NCI-H2107 treated with DMSO at 0.1 percent for 48 hours (cell line): ENCODE data around the gene OR2V2.

Source experiments
- DNase-seq: peaks from one replicate; lab custom pipeline; 2025; ENCODE audit not compliant: unreplicated experiment; lab: John Stamatoyannopoulos, UW

Gene OR2V2

DNA sequence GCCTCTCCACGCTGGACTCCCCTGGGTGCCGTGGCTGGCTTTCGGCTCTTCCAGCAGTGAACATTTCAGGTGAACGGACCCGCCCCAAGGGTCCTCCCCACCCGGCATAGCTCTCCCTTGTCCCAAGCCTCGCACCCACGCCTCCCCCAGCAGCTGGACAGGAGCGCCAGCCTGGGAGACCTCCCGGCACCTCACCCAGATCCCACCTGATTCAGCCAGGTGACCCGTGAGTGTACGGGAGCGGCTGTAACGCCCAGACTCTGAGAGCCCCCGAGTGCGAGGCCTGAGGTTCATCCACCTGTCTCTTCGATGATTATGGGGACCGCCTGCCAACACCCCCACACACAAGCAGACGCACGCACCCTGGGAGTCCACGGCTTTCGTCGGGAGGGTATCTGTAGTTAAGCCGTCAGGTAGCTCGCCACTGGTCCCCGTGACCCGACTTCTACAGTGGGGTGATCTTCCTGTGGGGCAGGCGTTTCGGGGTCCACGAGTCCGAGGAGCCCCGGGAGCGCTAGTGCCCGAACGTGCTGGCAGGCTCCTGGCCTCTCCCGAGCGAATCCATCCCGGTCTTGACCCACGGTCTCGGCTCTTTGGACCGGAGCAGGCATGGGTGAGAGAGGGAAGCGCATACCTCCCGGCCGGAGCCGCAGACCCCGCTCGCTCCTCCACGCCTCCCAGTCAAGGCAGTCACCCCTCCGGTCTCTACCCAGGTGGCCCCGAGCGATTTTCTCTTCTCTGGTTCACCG, 42.8 kb downstream of the OR2V2 start:
- no peak for DNase-seq

DNA sequence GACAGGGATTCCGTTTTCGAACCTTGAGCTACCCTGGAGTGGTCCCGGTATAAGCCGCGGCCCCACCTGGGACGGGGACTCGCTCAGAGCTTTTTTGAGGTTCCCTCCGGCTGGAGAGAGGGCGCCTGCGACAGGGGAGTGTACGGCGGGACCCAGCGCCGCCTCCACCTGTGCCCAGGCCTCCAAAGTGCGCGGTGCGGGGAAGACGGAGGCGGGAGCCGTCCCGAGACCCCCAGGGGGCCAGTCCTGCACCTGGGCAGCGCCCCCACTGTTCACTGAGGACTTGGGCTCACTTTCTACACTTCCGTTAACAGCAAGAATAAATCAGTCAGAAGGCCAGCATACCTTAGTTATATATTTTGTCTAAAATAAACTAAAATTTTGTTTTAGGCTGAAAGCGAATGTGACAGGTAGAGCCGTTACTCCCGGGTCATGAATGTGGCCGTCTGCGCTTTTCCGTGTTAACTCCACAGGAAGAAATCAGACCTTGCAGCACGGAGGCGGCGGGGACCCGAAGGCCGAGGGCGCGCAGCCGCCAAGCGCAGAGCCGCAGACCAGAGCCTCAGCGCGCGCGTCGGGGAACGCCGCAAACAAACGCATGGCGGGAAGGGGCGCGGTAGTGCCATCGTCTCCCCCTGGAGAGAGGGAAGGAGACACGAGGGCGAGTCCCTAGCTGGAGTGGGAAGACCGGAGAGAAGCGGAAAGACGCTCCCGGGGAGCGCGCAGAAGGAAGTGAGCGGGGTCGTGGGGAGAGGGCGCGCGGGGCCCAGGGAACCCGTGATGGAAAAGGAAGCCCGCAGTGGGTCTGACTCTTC, 43.5 kb downstream of the OR2V2 start:
- no peak for DNase-seq

DNA sequence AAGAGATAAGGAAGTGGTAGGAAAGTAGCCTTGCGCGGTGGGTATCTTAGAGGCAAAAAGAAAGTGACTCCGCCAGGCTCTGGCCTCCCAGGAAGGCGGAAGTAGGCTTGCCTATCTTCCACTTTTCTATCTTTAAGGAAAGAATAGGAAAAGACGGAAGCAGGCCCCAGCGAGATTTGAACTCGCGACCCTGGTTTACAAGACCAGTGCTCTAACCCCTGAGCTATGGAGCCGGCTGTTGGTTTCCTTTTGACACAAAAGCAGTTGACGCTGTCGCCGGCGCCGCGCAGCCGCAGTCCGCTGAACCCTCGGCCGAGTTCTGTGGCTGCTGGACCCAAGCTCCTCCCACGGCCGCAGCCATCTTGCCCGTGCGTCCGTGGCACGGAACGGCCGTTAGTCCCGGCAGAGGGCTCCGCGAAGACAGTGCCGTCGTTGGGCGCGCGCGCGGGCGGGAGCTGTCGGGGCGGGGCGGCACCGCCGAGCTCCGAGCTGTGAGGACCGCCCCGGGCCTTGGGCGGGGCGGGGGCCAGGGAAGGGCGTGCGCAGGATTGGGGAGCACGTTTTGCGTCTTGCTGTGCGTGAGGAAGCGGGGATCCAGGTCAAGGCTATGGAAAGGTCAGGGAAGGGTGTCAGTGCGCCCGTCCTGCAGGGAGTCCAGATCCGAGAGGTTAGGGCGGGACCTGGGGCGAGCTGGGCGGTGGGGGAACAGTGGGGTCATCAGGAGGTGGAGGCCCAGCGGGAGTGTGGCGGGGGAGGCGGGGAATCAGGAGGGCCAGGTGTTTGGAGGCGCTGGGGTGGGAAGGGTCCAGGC, 44.3 kb downstream of the OR2V2 start:
- DNase-seq, result no peak

DNA sequence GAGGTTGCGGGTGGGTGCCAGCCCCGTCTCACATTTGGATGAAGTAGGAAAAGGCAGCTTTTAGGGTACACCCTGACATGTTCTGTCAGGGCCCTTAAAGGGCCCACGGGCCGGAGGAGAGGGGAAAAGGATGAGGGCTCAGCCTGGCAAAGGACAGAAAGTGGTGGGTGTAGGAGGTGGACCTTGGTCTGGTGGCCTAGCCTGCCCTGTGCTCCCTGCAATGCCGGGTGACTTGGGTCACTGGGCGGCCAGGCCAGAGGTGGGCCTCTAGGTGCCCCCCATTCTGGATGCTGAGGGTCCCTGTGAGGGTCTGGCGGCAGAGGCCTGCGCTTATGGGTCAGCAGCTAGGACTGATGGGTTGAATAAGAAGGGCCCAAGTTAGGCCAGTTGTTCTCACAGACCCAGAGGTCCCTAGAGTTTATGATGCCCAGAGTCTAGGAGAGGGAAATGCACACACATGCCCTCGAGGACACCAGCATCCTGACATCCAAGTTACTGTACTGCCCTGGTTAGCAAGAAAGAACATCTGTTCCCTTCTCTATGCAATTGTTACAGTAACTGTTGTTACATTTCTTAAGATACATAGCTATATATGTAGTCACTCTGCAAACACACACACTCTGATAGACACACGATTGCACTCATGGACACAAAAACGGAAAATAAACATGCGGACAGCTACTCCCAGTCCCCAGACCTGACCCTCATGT, 45.1 kb downstream of the OR2V2 start:
- no peak for DNase-seq

DNA sequence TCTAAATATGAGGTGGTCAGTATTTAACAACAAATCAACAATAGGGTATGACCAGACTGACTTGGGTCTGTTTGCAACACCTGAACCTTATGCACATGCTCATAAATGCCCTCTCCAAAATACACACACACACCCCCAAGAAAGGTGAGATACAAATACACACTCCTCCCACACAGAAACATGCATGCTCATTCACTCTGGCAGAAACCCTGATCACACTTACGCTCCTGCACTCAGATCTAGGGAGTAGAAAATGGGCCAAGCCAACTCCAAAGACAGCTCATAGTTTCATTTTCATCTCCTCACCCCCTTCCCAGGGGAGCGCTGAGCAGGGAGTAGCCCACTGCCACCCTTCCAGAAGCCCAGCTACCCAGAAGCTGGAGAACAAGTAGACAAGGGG, 46.3 kb downstream of the OR2V2 start:
- no peak for DNase-seq

DNA sequence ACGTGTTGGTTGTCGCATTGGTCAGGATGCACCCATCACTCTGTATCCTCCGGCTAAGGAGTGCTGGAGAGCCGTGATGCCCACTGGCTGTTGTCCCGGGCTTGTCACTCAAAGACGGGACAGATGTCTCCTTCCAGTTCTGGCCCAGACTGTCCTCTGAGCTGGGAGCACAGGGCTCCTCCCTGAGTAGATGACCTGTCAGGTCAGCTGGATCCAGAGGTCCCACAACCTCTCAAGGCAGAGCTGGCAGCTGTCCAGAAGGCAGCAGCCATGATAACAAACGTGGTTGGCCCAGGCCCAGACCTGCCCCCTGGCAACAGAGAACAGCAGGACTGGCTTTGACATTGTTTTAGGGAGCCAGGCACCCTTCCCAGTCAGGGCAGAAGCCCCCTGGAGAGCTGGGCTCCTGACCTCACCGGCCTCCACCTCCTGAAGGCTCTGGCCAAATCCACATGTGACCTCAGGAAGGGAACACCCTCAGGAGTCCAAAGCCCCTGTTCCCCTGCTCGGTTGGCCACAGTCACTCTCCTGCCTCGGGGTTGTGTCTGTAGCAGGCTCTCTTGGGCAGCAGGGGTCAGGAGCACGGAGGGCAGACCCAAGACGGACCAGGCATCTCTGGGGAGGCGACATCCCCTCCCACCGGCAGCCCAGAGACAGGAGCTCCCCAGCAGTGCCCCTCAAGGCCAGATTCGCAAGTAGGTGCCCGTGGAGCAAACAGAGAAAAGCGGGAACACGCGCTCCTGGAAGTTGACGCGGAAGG, 47.3 kb downstream of the OR2V2 start:
- no peak for DNase-seq

DNA sequence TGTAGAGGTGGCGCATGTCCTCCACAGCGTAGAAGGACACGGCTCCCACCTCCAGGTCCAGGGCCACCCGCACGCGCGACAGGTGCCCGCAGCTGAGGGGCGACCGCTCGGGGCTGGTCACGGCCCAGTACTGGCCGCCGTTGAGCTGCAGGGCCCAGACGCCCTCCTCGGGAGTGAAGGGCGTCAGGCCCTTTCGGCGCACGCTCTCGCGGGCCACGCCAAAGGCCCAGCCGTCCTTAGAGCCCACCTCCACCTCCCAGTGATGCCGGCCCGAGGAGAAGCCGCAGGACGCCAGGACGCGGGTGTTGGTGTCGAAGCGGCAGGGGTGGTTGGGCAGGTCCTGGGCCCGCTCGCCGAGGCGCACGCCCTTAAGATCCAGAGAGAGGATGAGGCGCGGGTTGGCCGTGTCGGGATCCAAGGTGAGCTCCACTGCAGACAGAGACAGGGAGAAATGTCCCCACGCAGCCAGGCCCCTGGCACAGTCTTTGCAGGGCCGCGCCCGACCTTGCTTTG, 47.9 kb downstream of the OR2V2 start:
- no peak for DNase-seq

DNA sequence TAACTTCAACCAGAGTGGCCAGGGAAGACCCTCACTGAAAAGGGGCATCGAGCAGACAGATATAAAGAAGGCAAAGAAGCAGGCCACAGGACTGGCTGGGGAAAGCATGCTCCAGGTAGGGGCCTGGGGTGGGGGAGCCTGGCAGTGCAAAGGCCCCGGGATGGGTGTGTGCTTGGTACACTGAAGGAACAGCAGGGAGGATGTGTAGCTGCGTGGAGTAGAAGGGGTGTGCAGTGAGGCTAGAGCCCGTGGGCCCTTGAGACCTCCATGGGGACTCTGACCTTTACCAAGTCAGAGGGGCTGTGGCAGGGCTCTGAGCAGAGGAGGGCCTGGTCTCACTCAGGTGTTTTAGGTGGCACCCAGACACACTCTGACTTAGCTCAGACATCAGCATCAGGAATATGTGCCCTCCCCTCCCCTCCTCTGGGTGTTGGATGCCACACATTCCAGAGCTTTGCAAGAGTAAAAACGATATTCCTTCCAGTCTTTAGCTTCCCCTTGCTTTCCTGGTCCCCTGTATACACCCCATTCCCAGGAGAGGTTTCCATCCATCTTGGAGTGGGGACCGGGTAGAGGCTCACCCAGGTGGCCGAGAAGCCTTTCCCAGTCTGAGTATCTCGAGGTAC, 50.1 kb downstream of the OR2V2 start:
- DNase-seq, result no peak

DNA sequence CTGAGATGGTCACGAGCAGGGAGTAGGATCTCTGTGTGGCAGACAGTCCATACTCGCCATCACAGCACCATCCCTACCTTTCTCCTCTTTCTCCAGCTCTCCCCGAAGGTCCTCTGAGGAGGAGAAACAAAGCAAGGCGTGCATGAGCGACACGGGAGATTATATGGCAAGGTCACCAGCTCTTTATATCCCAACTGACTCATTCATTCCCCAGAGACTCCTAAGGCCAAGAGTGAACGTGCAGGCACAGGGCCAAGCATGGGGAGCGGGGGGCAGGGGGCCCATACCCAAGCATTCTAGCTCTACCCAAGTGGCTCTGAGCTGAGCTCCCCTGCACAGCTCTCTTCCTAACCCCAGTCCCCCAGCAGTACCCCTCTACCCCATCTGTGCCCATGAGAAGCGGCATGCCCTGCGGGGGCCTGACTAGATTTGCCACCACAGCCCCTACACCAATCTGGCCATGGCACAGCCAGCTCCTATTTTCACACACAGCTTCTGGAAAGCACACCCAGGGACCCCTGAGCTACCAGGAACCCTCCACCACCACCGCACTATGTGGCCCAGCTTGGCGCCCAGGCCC, 50.8 kb downstream of the OR2V2 start:
- DNase-seq, result no peak

DNA sequence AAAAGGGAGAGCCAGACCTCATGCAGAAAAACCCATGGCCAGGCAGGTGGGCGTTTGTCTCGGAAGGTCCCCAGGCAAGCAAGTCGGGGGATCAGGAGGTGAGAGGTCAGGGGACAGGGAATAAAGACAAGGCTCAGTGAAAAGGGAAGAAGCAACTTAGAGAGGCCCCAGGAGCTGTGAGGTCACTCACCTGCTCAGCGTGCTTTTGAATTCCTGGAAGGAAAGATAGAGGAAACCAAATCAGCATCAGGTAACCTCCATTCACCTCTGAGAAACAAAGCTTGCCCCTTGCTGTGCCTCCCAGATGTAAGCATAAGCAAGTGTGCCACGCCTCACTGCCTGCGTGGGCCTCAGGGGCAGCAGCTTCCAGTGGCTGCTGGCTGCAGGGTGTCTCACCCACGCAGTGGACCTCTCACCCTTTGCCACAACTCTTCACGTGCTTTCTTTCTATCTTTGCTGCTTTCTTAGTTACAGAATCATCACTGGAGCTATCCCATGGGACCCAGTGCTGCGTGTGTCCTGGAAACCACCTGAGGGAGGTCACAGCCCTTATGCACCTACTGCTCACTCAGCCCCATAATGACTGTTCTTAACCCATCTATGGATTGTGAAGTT, 51.6 kb downstream of the OR2V2 start:
- DNase-seq, result no peak

DNA sequence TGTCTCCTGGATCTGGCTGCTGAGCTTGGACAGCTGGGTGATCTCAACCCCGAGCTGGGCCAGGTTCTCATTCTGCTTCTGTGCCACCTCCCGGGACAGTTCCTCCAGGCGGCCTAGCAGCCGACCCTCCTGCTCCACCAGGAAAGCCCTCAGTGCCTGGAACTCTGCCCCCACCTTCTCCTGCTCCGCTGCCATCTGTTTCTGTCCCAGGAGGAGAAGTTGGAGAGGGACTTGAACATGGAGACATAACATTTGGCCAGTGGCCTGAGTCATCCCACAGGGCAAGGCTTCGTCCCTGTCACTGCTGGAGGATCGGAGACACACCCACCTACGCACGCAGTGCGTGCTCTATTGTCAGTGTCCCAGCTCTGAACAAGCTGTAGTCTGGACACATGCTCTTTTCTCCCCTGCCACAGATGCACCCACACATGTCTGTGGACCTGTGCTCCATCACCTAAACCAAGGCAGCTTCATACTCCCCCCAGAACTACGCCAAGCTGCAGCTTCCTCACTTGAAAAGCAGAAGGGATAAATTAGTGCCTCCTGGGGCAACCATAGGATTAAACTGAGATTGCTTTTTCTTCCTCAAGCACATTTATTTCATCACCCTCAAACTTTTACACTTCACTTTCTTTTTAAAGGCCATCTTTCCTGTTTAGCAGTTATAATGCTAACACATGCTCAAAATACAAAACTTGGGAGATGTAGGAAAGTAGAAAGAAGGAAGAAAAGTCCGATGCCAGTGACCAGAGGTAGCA, 52.7 kb downstream of the OR2V2 start:
- no peak for DNase-seq

DNA sequence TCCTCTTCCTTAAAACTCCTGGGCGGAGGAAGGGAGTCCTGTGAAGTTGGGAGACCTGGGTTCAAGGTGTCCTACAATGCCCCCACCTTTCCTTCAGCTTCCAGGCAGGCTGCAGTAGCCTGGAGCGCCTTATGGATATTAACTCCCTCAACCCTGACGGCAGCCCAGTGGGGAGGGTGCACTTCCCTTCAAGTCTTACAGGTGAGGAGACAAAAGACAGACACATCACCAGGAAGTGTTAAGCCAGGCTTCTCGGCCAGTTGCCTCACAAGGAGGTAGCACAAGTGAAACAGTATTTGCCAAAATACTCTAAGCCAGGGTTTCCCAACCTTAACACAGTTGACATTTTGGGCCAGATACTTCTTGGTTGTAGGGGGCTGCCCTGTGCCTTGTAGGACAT, 53.4 kb downstream of the OR2V2 start:
- no peak for DNase-seq

DNA sequence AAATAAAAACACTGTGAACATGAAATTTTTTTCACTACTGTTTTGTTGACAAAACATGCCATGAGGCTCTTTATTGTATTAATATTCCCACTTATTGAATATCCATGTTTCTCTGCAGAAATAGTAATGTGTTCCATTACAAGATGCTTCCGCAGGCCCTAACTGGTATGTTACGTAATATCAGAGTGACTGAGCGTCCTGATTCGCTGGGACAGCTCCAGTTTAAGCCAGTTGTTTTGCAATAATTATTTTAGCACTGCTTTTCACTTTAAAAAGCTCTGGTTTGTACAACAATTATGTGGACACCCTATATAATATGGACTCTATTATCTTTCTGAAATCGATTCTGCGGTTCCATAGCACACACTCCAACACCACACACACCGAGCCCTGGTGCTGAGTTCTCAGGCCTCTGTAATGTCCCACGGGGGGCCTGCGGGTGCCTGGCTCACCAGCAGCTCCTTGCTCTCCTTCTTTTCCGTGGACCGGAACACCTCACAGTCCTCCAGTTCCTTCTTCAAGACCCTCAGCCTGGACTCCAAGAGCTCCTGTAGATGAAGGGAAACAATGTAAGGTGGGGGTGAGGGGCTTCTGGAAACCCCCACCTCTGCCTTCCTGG, 55.8 kb downstream of the OR2V2 start:
- DNase-seq, result no peak

DNA sequence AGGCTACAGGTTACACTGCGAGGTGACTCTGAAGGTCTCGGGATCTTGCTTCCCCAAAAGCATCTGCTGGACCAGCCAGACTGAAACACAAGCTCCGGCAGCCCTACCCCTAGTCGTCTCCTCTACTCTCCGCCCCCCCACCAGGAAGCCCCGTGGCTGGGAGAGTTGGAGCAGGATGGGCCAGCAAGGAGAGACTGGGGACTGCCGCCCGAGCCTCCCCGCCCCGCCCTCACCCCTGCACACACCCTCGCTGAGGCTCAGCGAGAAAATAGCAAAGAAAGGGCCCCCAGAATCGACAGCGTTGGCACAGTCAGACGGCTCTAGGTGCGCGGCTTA, 56.4 kb downstream of the OR2V2 start:
- no peak for DNase-seq

DNA sequence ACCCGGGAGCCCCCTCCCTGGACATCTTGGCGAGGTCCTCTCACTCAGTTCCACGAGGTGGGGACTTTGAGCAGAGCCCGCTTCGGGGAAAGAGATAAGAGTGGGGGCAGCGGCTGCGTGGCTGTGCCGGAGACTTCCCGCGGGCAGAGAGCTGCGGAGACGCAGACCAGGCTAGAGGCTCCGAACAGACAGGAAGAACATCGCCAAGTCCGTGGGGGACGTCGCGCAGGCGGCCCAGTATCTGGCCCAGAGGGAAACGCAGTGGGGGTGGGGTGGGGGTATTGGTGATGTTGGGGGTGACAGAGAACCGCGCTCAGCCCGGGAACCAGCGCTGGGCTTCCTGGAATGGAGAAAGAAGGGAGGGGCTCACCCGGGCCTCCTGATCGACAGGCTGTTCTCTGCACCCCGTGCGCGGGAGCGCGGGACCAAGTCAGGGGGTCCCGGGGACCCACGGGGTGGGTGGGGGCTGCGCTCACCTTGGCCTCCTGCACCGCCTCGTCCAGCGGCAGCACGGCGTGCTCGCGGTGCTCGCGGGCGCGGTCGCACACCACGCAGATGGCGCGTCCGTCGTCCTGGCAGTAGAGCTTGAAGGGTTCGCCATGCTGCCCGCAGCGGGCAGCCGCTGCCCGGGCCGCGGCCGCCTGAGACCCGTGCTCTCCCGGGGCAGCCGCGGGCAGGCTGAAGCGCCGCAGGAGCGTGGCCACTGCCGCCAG, 56.9 kb downstream of the OR2V2 start:
- DNase-seq, result no peak

DNA sequence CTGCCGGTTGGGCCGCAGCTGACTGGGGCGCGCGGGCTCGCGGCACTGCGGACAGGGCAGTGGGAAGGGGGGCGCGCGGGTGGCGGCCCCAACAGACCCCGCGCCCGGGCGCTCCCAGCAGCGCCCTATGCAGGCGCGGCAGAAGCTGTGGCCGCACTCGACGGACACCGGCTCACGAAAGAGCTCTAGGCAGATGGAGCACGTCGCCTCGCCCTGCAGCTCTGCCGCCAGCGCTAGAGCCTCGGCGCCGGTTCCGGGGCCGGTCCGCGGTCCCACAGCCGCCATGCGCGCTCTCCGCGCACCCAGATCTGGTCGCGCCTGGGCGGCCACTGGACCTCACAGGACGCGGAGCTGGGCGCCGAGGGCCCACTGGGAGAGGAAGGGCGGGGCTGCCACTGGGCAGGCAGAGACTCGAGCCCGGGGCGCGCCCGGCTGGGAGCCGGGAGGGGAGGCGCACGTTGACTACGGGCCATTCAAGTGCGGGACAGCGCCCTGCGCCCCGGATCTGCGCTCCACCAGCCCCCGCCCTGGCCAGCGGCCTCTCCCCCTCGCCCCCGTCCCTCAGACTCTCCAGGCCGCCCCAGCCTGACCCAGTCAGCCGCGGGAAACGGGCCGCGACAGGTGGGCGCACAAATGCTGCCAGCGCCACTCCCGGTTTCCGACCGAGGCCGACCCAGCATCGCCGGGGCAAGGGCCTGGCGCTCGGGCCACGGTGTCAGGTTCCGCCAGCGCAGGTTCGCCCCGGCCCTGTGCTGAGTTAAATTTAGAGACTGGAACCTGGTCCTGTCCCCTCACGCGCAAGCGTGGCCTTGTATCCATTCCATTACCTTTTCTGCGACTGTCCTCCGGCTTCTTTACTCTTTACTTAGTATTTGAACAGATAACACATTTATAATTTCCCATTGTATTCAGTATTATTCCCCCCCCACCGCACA, 57.7 kb downstream of the OR2V2 start, which contains the start of gene TRIM7:
Gene TRIM7, minus strand, starts transcription at position 371 of the 935 bp plus-strand sequence. Its CDS starts 86 bp downstream, at position 285.
- no peak for DNase-seq
